Activated T-helper 2 cell treated with anti-CD3 and anti-CD28 coated beads, Interferon-gamma antibody, Interleukin-2, Interleukin-4, amounts not matched to agents 10 μg/mL and 5 μg/mL and 100 μg/mL, durations not matched to agents 14 hours and 24 hours and 36 hours (primary cell): Measurements from ENCODE around the gene TBX18. TPM values are rescaled to one million over a fixed set of nuclear protein-coding genes. Genes with fewer than 3 reads are reported as not detected.

Source experiments
- DNase-seq: peaks from one replicate; pipeline ENCODE4 v3.0.0; 2021; ENCODE audit warnings: low spot score
- H3K27ac Mint-ChIP-seq: one replicate; pipeline ENCODE4 v1.8.0; 2021; ENCODE audit warnings: mixed read lengths
- H3K27me3 Mint-ChIP-seq: one replicate; pipeline ENCODE4 v1.8.0; 2021; ENCODE audit warnings: low read depth, mixed read lengths
- H3K36me3 Mint-ChIP-seq: one replicate; pipeline ENCODE4 v1.8.0; 2021; ENCODE audit warnings: low read depth, mixed read lengths
- H3K4me1 Mint-ChIP-seq: one replicate; pipeline ENCODE4 v1.8.0; 2021; ENCODE audit warnings: low read depth, mixed read lengths
- H3K4me3 Mint-ChIP-seq: one replicate; pipeline ENCODE4 v1.8.0; 2021; ENCODE audit warnings: low read depth, mild to moderate bottlenecking, moderate library complexity, mixed read lengths
- H3K9me3 Mint-ChIP-seq: one replicate; pipeline ENCODE4 v1.8.0; 2021; ENCODE audit warnings: mixed read lengths
- intact Hi-C: fragments of 100-400 bp; cut with micrococcal nuclease; formaldehyde crosslinking; loops from one replicate; pipeline ENCODE4 v1.15.1; 2023
- total RNA-seq: library from RNA; stranded (reverse); gene quantifications from 2 replicates; pipeline ENCODE4 v1.2.3, GENCODE V29; 2022

The TBX18 gene
- total RNA-seq, 1 donor from 2014 or later = not detected

DNA sequence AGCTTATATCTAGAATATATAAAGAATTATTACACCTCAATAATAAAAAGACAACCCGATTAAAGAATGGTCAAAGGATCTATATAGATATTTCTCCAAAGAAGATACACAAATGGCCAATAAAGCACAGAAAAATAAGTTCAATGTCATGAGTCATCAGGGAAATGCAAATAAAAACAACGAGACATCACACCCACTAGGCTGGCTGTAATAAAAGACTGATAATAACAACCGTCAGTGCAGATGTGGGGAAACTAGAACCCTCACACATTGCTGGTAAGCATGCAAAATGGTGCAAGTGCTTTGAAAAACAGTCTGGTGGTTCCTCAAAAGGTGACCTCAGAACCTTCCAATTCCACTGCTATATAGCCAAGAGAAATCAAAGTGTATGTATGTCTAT is 33.0 kb downstream of the TBX18 start:
- intact Hi-C loops = no loop called here
- H3K4me1 Mint-ChIP-seq = no peaks in the 10 kb centered on the region

DNA sequence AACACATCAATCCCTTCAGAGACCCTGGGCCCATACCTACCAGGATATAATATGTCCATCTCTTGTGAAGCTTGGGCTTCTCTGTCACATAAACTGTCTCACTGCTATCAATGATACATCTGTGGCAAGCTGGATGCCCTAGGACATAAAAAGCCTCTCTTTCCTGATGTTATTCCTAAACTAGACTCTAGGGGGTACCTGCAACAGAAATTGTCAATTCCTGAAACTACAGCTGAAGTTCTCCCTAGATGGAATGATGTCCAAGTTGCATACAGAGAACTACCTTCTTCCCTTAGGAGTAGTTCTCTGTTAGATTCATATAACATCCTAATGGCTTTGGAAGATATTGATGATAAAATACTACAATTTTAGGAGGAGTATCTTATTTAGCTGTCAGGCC is 35.8 kb downstream of the TBX18 start:
- no peak overlapping the region for H3K27ac Mint-ChIP-seq
- no peak for DNase-seq
- H3K4me1 Mint-ChIP-seq = no peaks in the 10 kb centered on the region
- no peaks in the 10 kb centered on the region for H3K27me3 Mint-ChIP-seq
- no peaks in the 10 kb centered on the region for H3K36me3 Mint-ChIP-seq
- H3K9me3 Mint-ChIP-seq = no peaks in the 10 kb centered on the region
- no peak overlapping the region for H3K4me3 Mint-ChIP-seq
- intact Hi-C loops = no loop called here

More for the DNA sequence above, 33.0 kb downstream of the TBX18 start:
- Mint-ChIP-seq H3K4me3 (no peak overlapping the region), H3K36me3 (no peaks in the 10 kb centered on the region), H3K27me3 (no peaks in the 10 kb centered on the region), H3K27ac (no peak overlapping the region), H3K9me3 (no peaks in the 10 kb centered on the region)
- DNase-seq = no peak

DNA sequence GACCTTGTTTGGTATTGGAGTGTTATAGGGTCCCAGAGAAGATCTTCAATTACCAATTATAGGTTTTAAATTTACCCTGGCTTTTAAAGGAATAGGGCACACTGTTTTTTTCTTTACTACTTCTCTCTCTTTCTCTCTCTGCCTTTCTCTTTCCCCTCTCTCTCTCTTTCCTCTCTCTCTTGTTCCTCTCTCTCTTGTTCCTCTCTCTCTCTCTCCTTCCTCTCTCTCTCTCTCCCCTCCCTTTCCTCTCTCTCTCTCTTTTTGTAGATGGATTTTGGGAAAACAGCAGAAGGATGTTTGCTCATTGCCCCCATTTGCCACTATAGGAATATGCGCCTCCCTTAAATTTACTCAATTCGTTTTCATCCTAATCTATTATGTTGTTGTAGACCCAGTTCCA is 45.2 kb downstream of the TBX18 start:
- no peaks in the 10 kb centered on the region for H3K9me3 Mint-ChIP-seq

DNA sequence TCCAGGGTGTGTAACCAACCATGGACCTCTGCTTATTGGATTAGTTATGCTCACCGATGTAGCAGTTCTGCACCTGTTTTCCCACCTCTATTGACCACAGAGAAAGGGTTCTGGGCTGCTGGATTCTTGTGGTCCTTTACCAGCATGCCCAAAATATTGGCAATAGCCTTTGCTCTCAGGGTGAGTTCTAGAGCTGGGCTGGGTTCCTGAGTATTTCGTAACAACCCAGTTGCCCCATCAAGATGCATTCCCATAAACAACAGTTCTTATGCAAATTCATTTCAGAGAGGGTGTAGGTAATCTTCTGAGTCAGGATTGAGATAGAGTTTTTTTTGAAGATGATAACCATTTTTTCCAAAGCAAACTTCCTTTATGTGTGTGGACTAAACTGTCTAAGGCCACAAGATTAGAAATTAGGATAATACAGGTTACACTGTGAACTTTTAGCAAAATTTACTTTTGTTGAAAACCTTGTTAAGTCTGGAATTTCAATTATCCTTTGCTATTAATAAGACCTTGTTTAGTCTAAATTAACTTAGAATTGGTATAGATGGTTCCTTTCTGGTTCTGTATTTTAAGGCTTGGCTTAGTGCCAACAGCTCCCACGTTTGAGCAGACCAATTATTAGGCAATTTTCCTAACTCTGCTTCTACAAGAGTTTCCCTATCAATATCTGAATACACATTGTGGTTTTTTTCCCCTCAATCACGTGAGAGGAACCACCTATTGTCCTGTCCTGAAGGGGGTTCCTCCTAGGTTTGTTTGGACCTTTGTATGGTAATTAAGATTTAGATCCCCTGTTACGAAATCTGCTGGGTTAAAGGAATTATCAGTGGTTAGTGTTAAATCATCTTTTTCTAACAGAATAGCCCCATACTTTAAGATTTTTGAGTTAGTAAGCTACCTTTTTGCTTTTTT is 46.1 kb downstream of the TBX18 start:
- Mint-ChIP-seq H3K4me1 (no peaks in the 10 kb centered on the region), H3K4me3 (no peak overlapping the region), H3K36me3 (no peaks in the 10 kb centered on the region), H3K27me3 (no peaks in the 10 kb centered on the region), H3K9me3 (no peaks in the 10 kb centered on the region), H3K27ac (no peak overlapping the region)
- intact Hi-C loops = no loop called here
- no peak for DNase-seq

More for the DNA sequence above, 45.2 kb downstream of the TBX18 start:
- Mint-ChIP-seq H3K27me3 (no peaks in the 10 kb centered on the region), H3K4me1 (no peaks in the 10 kb centered on the region), H3K4me3 (no peak overlapping the region), H3K36me3 (no peaks in the 10 kb centered on the region), H3K27ac (no peak overlapping the region)
- intact Hi-C loops = no loop called here
- DNase-seq = no peak

DNA sequence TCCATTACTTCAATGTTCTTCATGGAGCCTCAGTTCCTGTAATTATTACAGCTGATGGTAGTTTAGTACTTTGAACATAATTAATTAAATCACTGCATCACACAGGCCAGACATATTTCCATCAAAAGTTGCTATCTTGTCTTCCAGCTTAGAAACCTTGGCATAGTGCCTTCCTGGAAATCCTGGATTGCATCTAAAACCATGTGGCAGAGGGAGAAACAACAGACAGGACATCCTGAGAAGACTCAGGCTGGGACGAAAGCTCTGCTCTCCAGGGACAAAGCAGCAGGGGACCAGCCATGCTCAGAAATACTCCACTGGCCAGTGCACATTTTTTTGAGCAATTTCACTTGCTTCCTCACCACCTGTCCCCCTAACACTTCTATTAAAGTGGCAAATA is 55.3 kb downstream of the TBX18 start:
- Mint-ChIP-seq H3K4me1 (no peaks in the 10 kb centered on the region), H3K9me3 (no peaks in the 10 kb centered on the region), H3K36me3 (no peaks in the 10 kb centered on the region), H3K27me3 (no peaks in the 10 kb centered on the region), H3K27ac (no peak overlapping the region), H3K4me3 (no peak overlapping the region)
- DNase-seq = no peak
- intact Hi-C loops = no loop called here

DNA sequence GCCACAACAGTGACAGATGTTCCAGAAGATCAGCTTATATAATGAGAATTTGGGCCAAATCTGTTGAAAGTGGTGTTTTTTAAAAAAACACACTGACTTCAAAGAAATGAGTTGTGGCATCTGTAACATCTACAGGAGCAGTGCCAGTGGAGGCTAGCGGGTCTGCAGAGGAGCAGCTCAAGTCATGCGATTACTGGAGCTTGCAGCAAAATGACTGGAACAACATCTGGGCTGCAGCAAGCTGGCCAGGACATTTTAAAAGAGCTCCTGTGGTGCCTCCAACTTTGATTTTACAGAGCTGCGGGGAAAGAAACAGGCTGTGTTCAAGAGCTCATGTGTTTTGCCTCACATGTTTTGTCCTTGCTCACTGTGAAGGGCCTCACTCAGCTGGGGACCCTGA is 57.2 kb downstream of the TBX18 start:
- no peaks in the 10 kb centered on the region for H3K9me3 Mint-ChIP-seq
- no peak overlapping the region for H3K4me3 Mint-ChIP-seq
- intact Hi-C loops = no loop called here
- H3K27me3 Mint-ChIP-seq = no peaks in the 10 kb centered on the region
- H3K36me3 Mint-ChIP-seq = no peaks in the 10 kb centered on the region
- H3K27ac Mint-ChIP-seq = no peak overlapping the region
- DNase-seq = no peak
- H3K4me1 Mint-ChIP-seq = no peaks in the 10 kb centered on the region

DNA sequence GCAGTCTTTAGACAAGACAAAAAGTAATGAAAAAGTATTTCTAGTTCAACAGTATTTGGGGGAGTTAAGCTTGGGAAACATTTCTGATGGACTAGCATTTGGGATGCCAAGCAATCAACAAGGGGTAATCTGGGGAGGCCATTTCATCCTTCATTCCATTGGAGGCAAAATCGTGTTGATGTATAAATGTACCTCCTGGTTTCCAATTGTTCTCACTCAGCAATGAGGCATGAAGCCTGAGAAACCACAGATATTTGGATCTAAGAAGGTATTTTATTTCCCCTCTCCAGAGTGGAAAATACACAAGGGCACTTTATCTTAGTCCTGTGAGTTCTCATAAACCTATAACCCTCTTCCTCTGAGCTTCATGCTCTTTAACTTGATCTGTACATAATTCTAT is 68.2 kb downstream of the TBX18 start:
- Mint-ChIP-seq H3K36me3 (no peaks in the 10 kb centered on the region), H3K27ac (no peak overlapping the region), H3K4me3 (no peak overlapping the region), H3K4me1 (no peaks in the 10 kb centered on the region), H3K27me3 (no peaks in the 10 kb centered on the region), H3K9me3 (no peaks in the 10 kb centered on the region)
- intact Hi-C loops = no loop called here
- no peak for DNase-seq

DNA sequence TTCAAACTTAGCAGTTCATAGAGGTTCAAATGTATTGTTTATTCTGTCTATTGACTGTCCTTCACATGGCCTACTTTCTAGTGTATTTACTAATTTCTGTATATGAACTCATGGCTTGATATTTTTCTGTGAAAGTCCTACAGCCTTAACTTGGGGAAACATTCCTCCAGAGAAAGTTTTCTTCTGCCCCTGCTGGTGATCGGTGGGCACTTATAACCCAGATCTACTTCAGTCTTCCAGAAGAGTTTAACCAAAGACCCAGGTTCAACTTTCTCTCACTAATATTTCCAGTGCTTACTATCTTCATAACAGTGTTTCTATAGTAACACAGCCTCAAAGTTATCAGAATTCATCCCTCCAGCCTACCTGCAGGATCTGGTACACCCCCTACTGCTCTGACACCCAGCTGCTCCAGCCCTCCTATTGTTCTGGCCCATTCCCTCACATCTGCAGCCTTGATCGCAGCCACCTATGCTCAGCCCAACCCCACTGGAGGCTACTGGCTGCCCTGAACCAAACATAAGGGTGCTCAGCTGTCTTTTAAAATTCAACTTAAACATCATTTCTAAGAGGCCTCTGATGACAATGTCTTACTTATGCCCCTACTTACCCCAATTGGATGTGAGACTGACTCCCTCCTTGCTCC is 72.3 kb downstream of the TBX18 start:
- Mint-ChIP-seq H3K27me3 (no peaks in the 10 kb centered on the region), H3K36me3 (no peaks in the 10 kb centered on the region), H3K4me3 (no peak overlapping the region), H3K4me1 (no peaks in the 10 kb centered on the region), H3K27ac (no peak overlapping the region), H3K9me3 (no peaks in the 10 kb centered on the region)
- DNase-seq = no peak
- intact Hi-C loops = no loop called here

DNA sequence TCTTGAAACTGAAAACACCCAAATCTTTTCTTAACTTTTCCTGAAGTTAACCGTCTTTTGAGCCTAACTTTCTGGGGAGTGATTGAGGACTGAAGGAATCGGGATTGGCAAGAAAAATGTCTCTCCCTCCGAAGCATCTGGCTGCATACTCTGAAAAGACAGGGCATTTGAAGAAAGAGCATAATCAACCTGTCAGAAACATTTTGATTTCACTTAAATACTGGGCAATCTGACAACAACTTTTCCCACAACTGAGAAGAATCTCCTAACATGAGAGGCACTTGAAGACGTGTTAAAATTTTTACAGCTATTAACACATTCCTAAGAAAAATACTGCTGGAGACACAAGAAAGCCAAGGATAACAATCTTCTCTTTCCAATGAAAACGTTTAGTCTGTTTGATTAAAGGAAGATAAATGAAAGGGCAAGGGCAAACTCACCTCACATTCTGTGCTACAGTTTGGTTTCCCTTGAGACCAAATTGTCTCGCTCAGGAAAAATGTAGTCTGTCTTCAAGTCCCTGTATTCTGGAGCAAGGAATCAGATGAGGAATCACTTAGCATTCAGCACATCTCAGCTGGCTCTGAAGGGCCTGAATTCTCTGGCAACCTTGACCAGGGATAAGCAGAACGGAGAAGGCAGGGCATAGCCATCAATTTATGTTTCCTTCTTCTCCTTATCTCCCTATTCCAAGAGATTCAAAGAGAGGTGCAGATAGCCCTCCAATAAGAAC is 76.1 kb downstream of the TBX18 start:
- Mint-ChIP-seq H3K36me3 (no peaks in the 10 kb centered on the region), H3K27me3 (no peaks in the 10 kb centered on the region), H3K4me1 (no peaks in the 10 kb centered on the region), H3K27ac (no peak overlapping the region), H3K4me3 (no peak overlapping the region), H3K9me3 (no peaks in the 10 kb centered on the region)
- DNase-seq = no peak
- intact Hi-C loops = no loop called here

DNA sequence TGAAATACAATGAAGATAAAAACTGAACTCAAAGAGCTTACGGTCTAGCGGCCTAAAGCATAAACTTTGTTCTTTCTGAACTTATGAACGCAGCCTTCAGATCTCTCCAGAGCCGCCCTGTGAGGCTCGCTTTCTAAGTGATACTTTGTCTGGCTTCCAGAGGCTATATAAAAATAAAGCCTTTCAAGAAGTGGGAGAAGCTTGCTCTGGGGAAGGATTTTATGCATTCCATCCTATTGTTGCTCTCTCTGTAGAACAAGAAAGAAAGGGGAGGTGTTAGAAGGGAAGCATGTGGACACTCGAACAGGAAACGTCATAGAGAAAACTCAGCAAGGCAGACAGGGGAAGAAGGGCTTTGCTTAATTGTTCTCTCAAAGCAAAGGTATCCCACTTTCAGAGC is 77.0 kb downstream of the TBX18 start:
- DNase-seq = no peak
- H3K27me3 Mint-ChIP-seq = no peaks in the 10 kb centered on the region
- H3K36me3 Mint-ChIP-seq = no peaks in the 10 kb centered on the region
- no peaks in the 10 kb centered on the region for H3K4me1 Mint-ChIP-seq
- intact Hi-C loops = no loop called here
- no peaks in the 10 kb centered on the region for H3K9me3 Mint-ChIP-seq
- H3K4me3 Mint-ChIP-seq = no peak overlapping the region
- H3K27ac Mint-ChIP-seq = no peak overlapping the region

DNA sequence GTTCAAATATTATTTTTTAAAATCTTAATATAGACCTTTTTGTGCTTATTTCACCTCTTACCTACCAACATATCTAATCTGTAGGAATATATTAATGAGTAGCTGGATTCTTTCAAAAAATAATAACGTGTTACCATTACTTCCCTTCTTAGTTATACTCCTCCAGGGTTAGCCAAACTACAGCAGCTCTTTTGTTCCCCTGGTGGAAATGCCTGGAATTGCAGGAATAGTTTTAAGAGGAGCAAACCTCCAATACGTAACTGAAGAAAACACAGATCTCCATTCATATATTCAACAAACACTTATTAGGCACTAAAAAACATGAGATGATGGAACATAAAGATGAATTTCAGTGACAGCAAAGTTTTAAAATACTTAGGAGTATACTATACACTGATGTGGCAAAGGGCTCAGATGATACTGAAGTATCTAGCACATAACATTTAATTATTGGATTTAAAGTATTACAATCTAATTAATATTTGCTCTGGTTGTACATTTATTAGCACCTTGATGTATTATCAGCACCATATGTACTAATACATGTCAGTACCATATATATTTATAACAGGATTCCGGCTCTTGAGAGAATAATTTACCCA is 78.3 kb downstream of the TBX18 start:
- Mint-ChIP-seq H3K27me3 (no peaks in the 10 kb centered on the region), H3K4me3 (no peak overlapping the region), H3K36me3 (no peaks in the 10 kb centered on the region), H3K4me1 (no peaks in the 10 kb centered on the region), H3K27ac (no peak overlapping the region), H3K9me3 (no peaks in the 10 kb centered on the region)
- intact Hi-C loops = no loop called here
- no peak for DNase-seq

DNA sequence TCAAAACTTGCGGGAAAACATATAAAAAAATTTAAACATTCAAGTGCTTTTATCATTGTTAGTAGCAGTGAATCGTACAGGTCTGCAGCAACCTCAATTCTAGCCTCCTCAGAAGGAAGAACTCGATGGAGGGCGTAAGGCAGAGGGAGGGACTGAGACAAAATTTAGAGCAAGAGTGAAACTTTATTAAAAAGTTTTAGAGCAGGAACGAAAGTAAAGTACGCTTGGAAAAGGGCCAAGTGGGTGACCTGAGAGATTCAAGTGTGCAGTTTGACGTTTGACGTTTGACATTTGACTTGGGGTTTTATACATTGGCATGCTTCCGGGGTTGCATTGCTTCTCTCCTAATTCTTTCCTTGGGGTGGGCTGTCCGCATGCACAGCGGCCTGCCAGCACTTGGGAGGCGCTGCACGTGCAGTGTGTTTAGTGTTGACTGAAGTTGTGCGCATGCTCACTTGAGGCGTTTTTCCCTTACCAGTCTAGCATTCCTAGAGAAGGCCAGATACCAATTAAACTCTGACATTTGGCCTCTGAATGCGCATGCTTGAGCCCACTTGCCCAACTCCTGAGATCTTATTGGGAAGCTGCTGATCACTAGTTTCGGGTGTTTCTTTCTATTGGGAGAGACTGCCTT is 82.6 kb downstream of the TBX18 start:
- Mint-ChIP-seq H3K9me3 (no peaks in the 10 kb centered on the region), H3K4me3 (no peak overlapping the region), H3K36me3 (no peaks in the 10 kb centered on the region), H3K27me3 (no peaks in the 10 kb centered on the region), H3K4me1 (no peaks in the 10 kb centered on the region), H3K27ac (no peak overlapping the region)
- intact Hi-C loops = no loop called here
- no peak for DNase-seq
